SK-N-SH (cell line): Measurements from ENCODE around the gene MRFAP1. TPM values are rescaled to one million over a fixed set of nuclear protein-coding genes. Genes with fewer than 3 reads are reported as not detected.

ENCODE experiments used
- CTCF ChIA-PET: fragments of 300-600, 350-600 bp; formaldehyde crosslinking; extraction: SDS; loops from one replicate; lab custom pipeline; 2021; lab: Yijun Ruan, JAX
- POLR2A ChIA-PET: fragments of 350-600 bp; sonication (Branson Sonifier 250); formaldehyde crosslinking; extraction: SDS; loops from one replicate; lab custom pipeline; 2020; ENCODE audit warnings: antibody characterized with exemption, inconsistent platforms; lab: Yijun Ruan, JAX
- DNase-seq: peaks from one replicate; pipeline ENCODE4 v3.0.0; 2012
- H2AFZ ChIP-seq: fragments of 200-600 bp; sonication (generic); 2 replicates; pipeline ENCODE4 v1.8.1; 2016; ENCODE audit warnings: antibody characterized with exemption, mild to moderate bottlenecking, low read depth
- H3F3A ChIP-seq: fragments of 200-600 bp; sonication (generic); replicated peaks from 2 replicates; pipeline ENCODE3; 2016; ENCODE audit warnings: antibody characterized with exemption, mild to moderate bottlenecking; ENCODE audit not compliant: insufficient read depth
- H3K27ac ChIP-seq, 2 experiments: fragments of 200-500 bp in 1 of 2; fragments of 200-600 bp in 1 of 2; sonication (Bioruptor generic) in 1 of 2; sonication (generic), shearing (Covaris generic) in 1 of 2; 2 replicates each; pipeline versions ENCODE4 v1.5.1 to v1.6.1; 2014 to 2016; ENCODE audit warnings: low read depth in 2 of 2, inconsistent platforms in 1 of 2, low read length in 1 of 2, mild to moderate bottlenecking in 1 of 2, mixed read lengths in 1 of 2
- H3K27me3 ChIP-seq: fragments of 200-600 bp; sonication (generic), shearing (Covaris generic); 2 replicates; pipeline ENCODE4 v1.6.1; 2016; ENCODE audit warnings: mixed run types; ENCODE audit not compliant: insufficient read depth
- H3K36me3 ChIP-seq, 2 experiments: fragments of 200-500 bp in 1 of 2; fragments of 200-600 bp in 1 of 2; sonication (Bioruptor generic) in 1 of 2; sonication (generic) in 1 of 2; replicated peaks in 1 of 2; 2 replicates each; pipeline versions ENCODE3 to v1.5.1; 2014 to 2016; ENCODE audit warnings: low read length in 1 of 2, mild to moderate bottlenecking in 1 of 2; ENCODE audit not compliant: insufficient read depth in 2 of 2, control insufficient read depth in 1 of 2
- H3K4me1 ChIP-seq, 2 experiments: fragments of 200-500 bp in 1 of 2; fragments of 200-600 bp in 1 of 2; sonication (Bioruptor generic) in 1 of 2; sonication (generic), shearing (Covaris generic) in 1 of 2; 2 replicates each; pipeline versions ENCODE4 v1.5.1 to v1.6.1; 2014 to 2016; ENCODE audit warnings: low read depth in 1 of 2, low read length in 1 of 2, mixed run types in 1 of 2; ENCODE audit not compliant: insufficient read depth in 2 of 2, control insufficient read depth in 1 of 2
- H3K4me2 ChIP-seq: fragments of 200-600 bp; sonication (generic), shearing (Covaris generic); 2 replicates; pipeline ENCODE4 v1.6.1; 2017; ENCODE audit warnings: mixed run types
- H3K4me3 ChIP-seq, 2 experiments: fragments of 200-500 bp in 1 of 2; fragments of 200-600 bp in 1 of 2; sonication (Bioruptor generic) in 1 of 2; sonication (generic), shearing (Covaris generic) in 1 of 2; 2 replicates each; pipeline versions ENCODE4 v1.5.1 to v1.8.1; 2014 to 2016; ENCODE audit warnings: low read depth in 2 of 2, inconsistent platforms in 1 of 2, low read length in 1 of 2, mild to moderate bottlenecking in 1 of 2, mixed read lengths in 1 of 2, moderate library complexity in 1 of 2
- H3K79me2 ChIP-seq: fragments of 200-600 bp; sonication (generic); 2 replicates; pipeline ENCODE4 v1.8.1; 2017; ENCODE audit warnings: mild to moderate bottlenecking; ENCODE audit not compliant: insufficient read depth
- H3K9ac ChIP-seq: fragments of 200-600 bp; sonication (generic); 2 replicates; pipeline ENCODE4 v1.6.1; 2017; ENCODE audit warnings: mixed run types
- H3K9me2 ChIP-seq: fragments of 200-600 bp; sonication (generic); 2 replicates; pipeline ENCODE4 v1.6.1; 2017; ENCODE audit warnings: mixed run types
- H3K9me3 ChIP-seq: fragments of 200-600 bp; sonication (generic); 2 replicates; pipeline ENCODE4 v1.6.1; 2017; ENCODE audit warnings: mixed run types, mild to moderate bottlenecking, moderate library complexity
- H4K20me1 ChIP-seq: fragments of 200-600 bp; sonication (generic); 2 replicates; pipeline ENCODE4 v1.6.1; 2017; ENCODE audit warnings: mild to moderate bottlenecking, mixed run types; ENCODE audit not compliant: insufficient read depth
- ELF1 ChIP-seq: IDR thresholded peaks from 2 replicates; pipeline ENCODE4 v1.4.0; 2012
- EP300 ChIP-seq, 2 experiments: IDR thresholded peaks; 2 replicates each; pipeline versions ENCODE4 v1.4.0 to v1.6.1; 2012; ENCODE audit warnings: borderline replicate concordance in 1 of 2, low read depth in 1 of 2, low read length in 1 of 2
- FOXJ3 ChIP-seq: sonication (generic); formaldehyde crosslinking; IDR thresholded peaks from 2 replicates; pipeline ENCODE4 v1.5.1; 2020; ENCODE audit warnings: mild to moderate bottlenecking, missing genetic modification reagents
- GABPA ChIP-seq: IDR thresholded peaks from 2 replicates; pipeline ENCODE4 v1.4.0; 2012; ENCODE audit warnings: low read depth, mild to moderate bottlenecking
- MXI1 ChIP-seq: IDR thresholded peaks from 2 replicates; pipeline ENCODE4 v1.6.1; 2012; ENCODE audit warnings: mild to moderate bottlenecking, low read depth, low read length, improper control_type of control experiment
- NRF1 ChIP-seq: IDR thresholded peaks from 2 replicates; pipeline ENCODE4 v1.6.1; 2012; ENCODE audit warnings: low read depth, mild to moderate bottlenecking, low read length
- POLR2AphosphoS5 ChIP-seq: IDR thresholded peaks from 2 replicates; pipeline ENCODE4 v1.6.1; 2012; ENCODE audit warnings: low read depth, low read length
- TAF1 ChIP-seq: IDR thresholded peaks from 2 replicates; pipeline ENCODE4 v1.6.1; 2012; ENCODE audit warnings: low read depth, mild to moderate bottlenecking, low read length, moderate library complexity, borderline replicate concordance
- TEAD4 ChIP-seq: IDR thresholded peaks from 2 replicates; pipeline ENCODE4 v1.4.0; 2012; ENCODE audit warnings: mild to moderate bottlenecking, borderline replicate concordance; ENCODE audit not compliant: insufficient read depth
- WGBS: methylation state at CpG from one replicate; pipeline ENCODE4 v1.1.6; 2017; ENCODE audit warnings: low lambda C conversion rate; 5-methylcytosine and 5-hydroxymethylcytosine counted together
- polyA plus RNA-seq, 3 experiments: library from polyadenylated mRNA; depleted of rRNA; stranded (reverse); fragments of >200 nt; gene quantifications; 2 replicates each; pipeline ENCODE4 v1.2.3, GENCODE V29; 2012
- TF ChIP-seq, protein P1 (sequence below): IDR thresholded peaks from 2 replicates; pipeline ENCODE4 v1.4.0; 2012; ENCODE audit warnings: low read depth
- TF ChIP-seq, protein P2 (sequence below): fragments of 200-600 bp; sonication (generic); IDR thresholded peaks from 2 replicates; pipeline ENCODE4 v1.6.1; 2017; ENCODE audit warnings: antibody characterized with exemption, mild to moderate bottlenecking, moderate library complexity
- TF ChIP-seq, protein P3 (sequence below): fragments of 150-350 bp; IDR thresholded peaks from 2 replicates; pipeline ENCODE4 v1.6.1; 2017; ENCODE audit warnings: antibody characterized with exemption, low read length, low read depth, borderline replicate concordance
- TF ChIP-seq, protein P4 (sequence below): IDR thresholded peaks from 2 replicates; pipeline ENCODE4 v1.6.1; 2012; ENCODE audit warnings: mild to moderate bottlenecking, low read depth, low read length, moderate library complexity
- TF ChIP-seq, protein P5 (sequence below): IDR thresholded peaks from 2 replicates; pipeline ENCODE4 v1.4.0; 2012; ENCODE audit warnings: low read depth, borderline replicate concordance

MRFAP1 gene
- polyA plus RNA-seq, 1 of the 3 experiments (the other 2 are of a cell fraction), result 416 TPM

DNA sequence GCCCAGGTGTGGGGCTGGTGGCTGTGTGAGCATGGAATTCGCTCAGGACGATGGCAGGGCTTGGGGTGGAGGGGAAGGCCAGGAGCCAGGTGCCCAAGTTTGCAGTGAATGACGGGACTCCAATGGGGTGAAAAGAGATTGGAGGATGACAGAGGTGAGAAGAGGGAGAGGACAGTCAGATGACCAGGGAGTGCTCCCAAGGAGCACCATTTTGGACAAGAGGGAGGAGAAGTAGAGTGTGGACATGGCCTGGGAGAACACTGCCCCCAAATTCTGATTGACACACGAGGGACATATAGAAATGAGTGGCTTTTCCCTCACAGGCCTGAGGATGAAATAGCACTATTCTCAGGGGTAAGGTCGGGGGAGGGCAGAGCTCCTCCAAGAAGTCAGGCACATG, 6.7 kb downstream of the MRFAP1 start:
- Histone ChIP-seq H3K4me1 (peaks cover 0 to 10% of the 10 kb centered on the region in 2 experiments; a peak in 3 of 4 replicates), H3K36me3 (peaks cover 12 to 13% of the 10 kb centered on the region in 2 experiments), H3K4me2 (no peak overlapping the region), H3K9ac (no peak overlapping the region)
- WGBS, result 55% methylated on average over 5 of the region's 5 CpGs
- no peak for DNase-seq
- TF ChIP-seq EP300 (IDR thresholded peaks at IDR 0.05; ENCODE audit: borderline replicate concordance in 1 of 2, low read depth in 1 of 2, low read length in 1 of 2) (no peak), MXI1 (no peak), TEAD4 (no peak), POLR2AphosphoS5 (no peak), GABPA (no peak), TAF1 (no peak), NRF1 (no peak), ELF1 (no peak), FOXJ3 (no peak)
- TF ChIP-seq, protein P1, sequence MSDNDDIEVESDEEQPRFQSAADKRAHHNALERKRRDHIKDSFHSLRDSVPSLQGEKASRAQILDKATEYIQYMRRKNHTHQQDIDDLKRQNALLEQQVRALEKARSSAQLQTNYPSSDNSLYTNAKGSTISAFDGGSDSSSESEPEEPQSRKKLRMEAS, result no peak
- TF ChIP-seq, protein P2, sequence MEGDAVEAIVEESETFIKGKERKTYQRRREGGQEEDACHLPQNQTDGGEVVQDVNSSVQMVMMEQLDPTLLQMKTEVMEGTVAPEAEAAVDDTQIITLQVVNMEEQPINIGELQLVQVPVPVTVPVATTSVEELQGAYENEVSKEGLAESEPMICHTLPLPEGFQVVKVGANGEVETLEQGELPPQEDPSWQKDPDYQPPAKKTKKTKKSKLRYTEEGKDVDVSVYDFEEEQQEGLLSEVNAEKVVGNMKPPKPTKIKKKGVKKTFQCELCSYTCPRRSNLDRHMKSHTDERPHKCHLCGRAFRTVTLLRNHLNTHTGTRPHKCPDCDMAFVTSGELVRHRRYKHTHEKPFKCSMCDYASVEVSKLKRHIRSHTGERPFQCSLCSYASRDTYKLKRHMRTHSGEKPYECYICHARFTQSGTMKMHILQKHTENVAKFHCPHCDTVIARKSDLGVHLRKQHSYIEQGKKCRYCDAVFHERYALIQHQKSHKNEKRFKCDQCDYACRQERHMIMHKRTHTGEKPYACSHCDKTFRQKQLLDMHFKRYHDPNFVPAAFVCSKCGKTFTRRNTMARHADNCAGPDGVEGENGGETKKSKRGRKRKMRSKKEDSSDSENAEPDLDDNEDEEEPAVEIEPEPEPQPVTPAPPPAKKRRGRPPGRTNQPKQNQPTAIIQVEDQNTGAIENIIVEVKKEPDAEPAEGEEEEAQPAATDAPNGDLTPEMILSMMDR, result no peak
- TF ChIP-seq, protein P3, sequence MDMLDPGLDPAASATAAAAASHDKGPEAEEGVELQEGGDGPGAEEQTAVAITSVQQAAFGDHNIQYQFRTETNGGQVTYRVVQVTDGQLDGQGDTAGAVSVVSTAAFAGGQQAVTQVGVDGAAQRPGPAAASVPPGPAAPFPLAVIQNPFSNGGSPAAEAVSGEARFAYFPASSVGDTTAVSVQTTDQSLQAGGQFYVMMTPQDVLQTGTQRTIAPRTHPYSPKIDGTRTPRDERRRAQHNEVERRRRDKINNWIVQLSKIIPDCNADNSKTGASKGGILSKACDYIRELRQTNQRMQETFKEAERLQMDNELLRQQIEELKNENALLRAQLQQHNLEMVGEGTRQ, result no peak
- TF ChIP-seq, protein P4, sequence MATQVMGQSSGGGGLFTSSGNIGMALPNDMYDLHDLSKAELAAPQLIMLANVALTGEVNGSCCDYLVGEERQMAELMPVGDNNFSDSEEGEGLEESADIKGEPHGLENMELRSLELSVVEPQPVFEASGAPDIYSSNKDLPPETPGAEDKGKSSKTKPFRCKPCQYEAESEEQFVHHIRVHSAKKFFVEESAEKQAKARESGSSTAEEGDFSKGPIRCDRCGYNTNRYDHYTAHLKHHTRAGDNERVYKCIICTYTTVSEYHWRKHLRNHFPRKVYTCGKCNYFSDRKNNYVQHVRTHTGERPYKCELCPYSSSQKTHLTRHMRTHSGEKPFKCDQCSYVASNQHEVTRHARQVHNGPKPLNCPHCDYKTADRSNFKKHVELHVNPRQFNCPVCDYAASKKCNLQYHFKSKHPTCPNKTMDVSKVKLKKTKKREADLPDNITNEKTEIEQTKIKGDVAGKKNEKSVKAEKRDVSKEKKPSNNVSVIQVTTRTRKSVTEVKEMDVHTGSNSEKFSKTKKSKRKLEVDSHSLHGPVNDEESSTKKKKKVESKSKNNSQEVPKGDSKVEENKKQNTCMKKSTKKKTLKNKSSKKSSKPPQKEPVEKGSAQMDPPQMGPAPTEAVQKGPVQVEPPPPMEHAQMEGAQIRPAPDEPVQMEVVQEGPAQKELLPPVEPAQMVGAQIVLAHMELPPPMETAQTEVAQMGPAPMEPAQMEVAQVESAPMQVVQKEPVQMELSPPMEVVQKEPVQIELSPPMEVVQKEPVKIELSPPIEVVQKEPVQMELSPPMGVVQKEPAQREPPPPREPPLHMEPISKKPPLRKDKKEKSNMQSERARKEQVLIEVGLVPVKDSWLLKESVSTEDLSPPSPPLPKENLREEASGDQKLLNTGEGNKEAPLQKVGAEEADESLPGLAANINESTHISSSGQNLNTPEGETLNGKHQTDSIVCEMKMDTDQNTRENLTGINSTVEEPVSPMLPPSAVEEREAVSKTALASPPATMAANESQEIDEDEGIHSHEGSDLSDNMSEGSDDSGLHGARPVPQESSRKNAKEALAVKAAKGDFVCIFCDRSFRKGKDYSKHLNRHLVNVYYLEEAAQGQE, result no peak
- TF ChIP-seq, protein P5, sequence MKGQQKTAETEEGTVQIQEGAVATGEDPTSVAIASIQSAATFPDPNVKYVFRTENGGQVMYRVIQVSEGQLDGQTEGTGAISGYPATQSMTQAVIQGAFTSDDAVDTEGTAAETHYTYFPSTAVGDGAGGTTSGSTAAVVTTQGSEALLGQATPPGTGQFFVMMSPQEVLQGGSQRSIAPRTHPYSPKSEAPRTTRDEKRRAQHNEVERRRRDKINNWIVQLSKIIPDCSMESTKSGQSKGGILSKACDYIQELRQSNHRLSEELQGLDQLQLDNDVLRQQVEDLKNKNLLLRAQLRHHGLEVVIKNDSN, result no peak
- TF ChIP-seq, all 33 proteins: peak for 0
- Histone ChIP-seq H3F3A (no peaks in the 10 kb centered on the region), H3K9me2 (no peaks in the 10 kb centered on the region), H3K79me2 (peaks cover 24% of the 10 kb centered on the region), H2AFZ (no peak overlapping the region), H3K27me3 (no peaks in the 10 kb centered on the region), H3K4me3 (no peak overlapping the region), H4K20me1 (peaks cover 9% of the 10 kb centered on the region), H3K27ac (no peak overlapping the region), H3K9me3 (no peaks in the 10 kb centered on the region)
- CTCF ChIA-PET, result interaction anchor here (1.0 to 1.2 kb wide), 2 partner anchors 10 to 13 kb away, joined by 3 read pairs; no protein-coding TSS in a partner anchor
- POLR2A ChIA-PET, result no interaction called here
